ENCODE results near the gene KDM5A.

Gene KDM5A

GRCh38 chr12:269191-269590, 119.9 kb downstream of the KDM5A start:
- no peak for DNase-seq

- no peak for DNase-seq
Measured at GRCh38 chr12:268483-268840, 120.7 kb downstream of the KDM5A start.

- no peak for DNase-seq
Measured at GRCh38 chr12:267581-268482, 121.3 kb downstream of the KDM5A start.

GRCh38 chr12:265096-265495, 124.0 kb downstream of the KDM5A start:
- DNase-seq = no peak

GRCh38 chr12:264269-264668, 124.9 kb downstream of the KDM5A start:
- no peak for DNase-seq

GRCh38 chr12:263574-263973, 125.5 kb downstream of the KDM5A start:
- no peak for DNase-seq

- DNase-seq = no peak
Measured at GRCh38 chr12:262817-263216, 126.3 kb downstream of the KDM5A start, which contains the start of gene SLC6A13. Gene SLC6A13, minus strand, starts transcription at chr12:262836. Its CDS starts 2,784 bp downstream, at chr12:260052.

- no peak for DNase-seq
Measured at GRCh38 chr12:262113-262512, 127.0 kb downstream of the KDM5A start.

GRCh38 chr12:257521-258321, 131.4 kb downstream of the KDM5A start:
- no peak for DNase-seq

GRCh38 chr12:256958-257357, 132.2 kb downstream of the KDM5A start:
- DNase-seq = no peak

GRCh38 chr12:256225-256624, 132.9 kb downstream of the KDM5A start:
- DNase-seq = no peak

GRCh38 chr12:254912-255311, 134.2 kb downstream of the KDM5A start:
- no peak for DNase-seq

- no peak for DNase-seq
Measured at GRCh38 chr12:254039-254438, 135.1 kb downstream of the KDM5A start.

GRCh38 chr12:253116-253831, 135.8 kb downstream of the KDM5A start:
- DNase-seq = no peak

GRCh38 chr12:252636-253035, 136.5 kb downstream of the KDM5A start:
- DNase-seq = no peak

- no peak for DNase-seq
Measured at GRCh38 chr12:247271-247670, 141.8 kb downstream of the KDM5A start.

GRCh38 chr12:243381-243780, 145.7 kb downstream of the KDM5A start:
- DNase-seq = no peak

- DNase-seq = no peak
Measured at GRCh38 chr12:242496-242895, 146.6 kb downstream of the KDM5A start.

GRCh38 chr12:241266-241665, 147.9 kb downstream of the KDM5A start:
- DNase-seq = no peak

- DNase-seq = no peak
Measured at GRCh38 chr12:240566-240965, 148.6 kb downstream of the KDM5A start.

- no peak for DNase-seq
Measured at GRCh38 chr12:238736-239398, 150.3 kb downstream of the KDM5A start.

GRCh38 chr12:238116-238515, 151.0 kb downstream of the KDM5A start:
- DNase-seq = no peak
